GM21447 (cell line): ENCODE measurements around the gene TM7SF3.

Experiments used
- ATAC-seq: cut with Tn5 transposase; IDR thresholded peaks from one replicate; pipeline ENCODE4 v1.9.1; 2021; ENCODE audit not compliant: unreplicated experiment

Gene TM7SF3

DNA sequence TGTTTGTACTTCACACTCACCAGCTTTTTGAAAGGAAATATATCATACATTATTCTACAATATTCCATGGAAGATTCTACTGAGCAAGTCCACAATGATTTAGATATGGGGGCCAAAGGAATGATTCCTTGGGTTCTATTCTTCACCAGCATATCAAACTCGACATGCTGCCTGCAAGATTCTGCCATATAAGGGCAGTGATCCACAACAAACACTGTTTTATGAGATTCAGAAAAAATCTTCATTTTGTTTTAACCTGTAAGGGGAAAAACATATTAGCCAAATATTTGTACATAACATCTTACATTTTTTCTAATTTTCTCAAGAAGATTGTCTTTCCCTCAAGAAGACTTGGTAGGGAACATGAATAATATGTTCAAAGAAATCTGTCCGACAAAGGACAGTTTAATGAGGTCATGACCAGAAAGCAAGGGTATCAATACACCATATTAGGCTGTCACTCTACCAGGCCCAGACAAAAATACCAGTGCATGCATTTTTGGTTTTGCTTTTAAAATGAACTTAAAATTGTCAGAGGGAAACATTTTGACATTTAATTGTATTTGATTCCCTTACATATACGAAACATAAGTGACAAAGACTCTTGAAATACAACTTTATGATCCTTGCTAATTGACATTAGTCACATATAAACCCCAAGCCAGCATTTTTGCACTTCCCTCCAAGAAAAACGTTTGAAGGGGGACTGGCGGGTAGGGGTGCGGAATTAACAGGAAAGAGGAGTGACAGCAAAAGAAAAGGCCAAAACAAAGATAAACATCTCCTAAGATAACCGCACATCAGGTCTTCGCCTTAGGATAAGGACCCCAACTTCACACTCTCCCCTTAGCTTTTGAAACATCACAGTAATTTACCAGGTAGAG lies 77.4 kb downstream of the TM7SF3 start:
- ATAC-seq = no peak

GRCh38 chr12:26935636-26936378 lies 78.4 kb downstream of the TM7SF3 start:
- ATAC-seq = no peak

DNA sequence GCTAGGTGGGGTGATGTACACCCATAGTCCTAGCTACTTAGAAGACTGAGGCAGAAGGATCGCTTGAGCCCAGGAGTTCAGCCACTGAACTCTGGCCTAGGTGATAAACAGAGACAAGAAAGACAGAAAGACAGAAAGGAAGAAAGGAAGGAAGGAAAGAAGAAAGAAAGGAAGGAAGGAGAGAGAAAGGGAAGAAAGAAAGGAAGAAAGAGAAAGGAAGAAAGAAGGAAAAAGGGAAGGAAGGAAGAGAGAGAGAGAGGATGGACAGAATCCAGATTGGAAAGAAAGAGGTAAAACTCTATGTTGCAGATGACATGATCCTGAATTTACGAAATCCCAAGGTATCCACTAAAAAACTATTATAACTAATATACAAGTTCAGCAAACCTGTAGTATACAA lies 84.6 kb downstream of the TM7SF3 start:
- no peak for ATAC-seq

DNA sequence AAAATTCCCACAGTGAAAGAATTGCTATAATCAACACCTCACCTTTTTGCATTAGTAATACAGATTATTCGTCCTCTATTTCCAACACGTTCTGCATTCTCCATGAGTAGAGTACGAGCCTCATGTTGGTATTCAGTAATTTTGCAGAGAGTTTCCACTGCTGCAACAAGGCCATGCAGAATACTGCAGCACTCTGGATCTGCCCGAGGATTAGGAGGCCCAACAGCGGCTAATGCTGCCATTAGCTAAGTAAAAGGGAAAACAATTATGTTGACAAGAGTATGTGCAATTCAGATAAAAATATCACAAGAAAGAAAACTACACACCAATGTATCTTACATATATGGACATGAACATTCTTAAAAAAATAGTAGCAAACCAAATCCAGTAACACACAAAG lies 85.5 kb downstream of the TM7SF3 start:
- no peak for ATAC-seq
